Left cardiac atrium (tissue), 4 donors: Measurements from ENCODE around the gene ATF7IP2. TPM values are rescaled to one million over a fixed set of nuclear protein-coding genes. Genes with fewer than 3 reads are reported as not detected.
A peak's percentile ranks its signal among the peaks of the same experiment; 100 is the strongest.
"Not testable (repeated sequence)": the region's sequence is repeated elsewhere in the genome, so short reads cannot be mapped to it uniquely, and the experiment has no call there.

ENCODE experiments used
- ATAC-seq, 2 donors: fragments of 200-7000 bp; cut with Tn5 transposase; one replicate each; pipeline ENCODE4 v1.9.1; 2020; ENCODE audit warnings: mild to moderate bottlenecking in 2 of 2, moderate library complexity in 2 of 2
- DNase-seq: peaks from one replicate; pipeline ENCODE4 v3.0.0-alpha.2; 2020
- intact Hi-C, 2 donors: fragments of 100-400 bp; cut with DNase I; formaldehyde crosslinking; loops; one replicate each; pipeline versions ENCODE4 v1.14.1 to v1.15.1; 2022 to 2023
- total RNA-seq, 2 donors: library from RNA; stranded (reverse); fragmentation: NEBNext Ultra II Directional; extraction: Animal tissue kit (Norgen Biotek cat#: 25700); gene quantifications; one replicate each; pipeline ENCODE4 v1.2.1, GENCODE V29; 2021
- donor health status: DM: no; HTN: yes; CAD: no.
- donor health status: DM: no; HTN: yes; CAD: no; lungs with severe emphysema.
- donor health status: DM: yes; HTN: yes; CAD: no.
- donor health status: Dilated cardiomyopathy.

ATF7IP2 gene
- total RNA-seq, 2 donors from 2014 or later, result 24.8 to 28.9 TPM

DNA sequence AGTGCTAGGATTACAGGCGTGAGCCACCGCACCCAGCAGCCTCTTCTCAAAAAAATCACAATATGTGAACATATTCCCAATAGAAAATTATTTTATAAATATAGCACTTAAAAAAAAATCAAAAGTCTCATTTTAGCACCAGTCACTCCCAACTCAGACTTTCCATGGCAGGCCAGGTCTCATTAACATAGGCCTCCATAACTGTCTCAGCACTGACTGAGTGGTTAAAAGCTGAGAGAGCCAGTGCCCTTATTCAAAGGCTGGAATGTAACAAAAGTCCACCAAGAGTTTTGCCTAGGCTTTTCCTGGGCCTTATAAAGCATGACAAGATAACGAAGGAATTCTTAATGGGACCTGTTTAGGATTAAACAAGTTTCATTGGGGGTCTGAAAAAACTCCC is 114.7 kb downstream of the ATF7IP2 start:
- no peak for ATAC-seq
- DNase-seq, result no peak
- intact Hi-C loops, result no loop called here

DNA sequence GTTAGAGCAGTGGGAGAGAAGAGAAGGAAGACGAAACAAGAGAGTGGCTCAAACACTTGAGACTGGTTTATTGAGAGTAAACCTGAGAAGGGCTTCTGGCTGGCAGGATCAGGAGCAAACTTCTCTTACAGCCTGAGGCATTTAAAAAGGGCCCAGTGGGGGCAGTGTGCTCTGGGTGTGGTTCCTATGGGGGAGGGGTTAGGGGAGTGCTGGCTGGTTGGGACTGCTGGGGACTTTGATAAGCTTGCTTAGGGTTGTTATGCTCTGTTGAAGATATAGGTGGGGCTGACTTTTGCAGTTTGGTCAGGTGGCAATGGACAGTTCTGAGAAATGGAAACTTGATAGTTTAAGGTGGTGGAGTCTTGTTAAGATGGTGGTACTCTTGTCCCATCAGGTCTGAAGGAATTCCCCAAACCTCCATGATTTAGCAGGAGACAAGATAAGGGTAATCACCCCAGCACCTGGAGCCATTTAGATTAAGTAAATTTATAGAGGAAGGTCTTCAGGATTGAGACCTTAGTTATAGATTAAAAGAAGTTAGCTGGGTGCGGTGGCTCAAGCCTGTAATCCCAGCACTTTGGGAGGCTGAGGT is 115.3 kb downstream of the ATF7IP2 start:
- ATAC-seq (no peak), DNase-seq (no peak)
- intact Hi-C loops, result no loop called here

DNA sequence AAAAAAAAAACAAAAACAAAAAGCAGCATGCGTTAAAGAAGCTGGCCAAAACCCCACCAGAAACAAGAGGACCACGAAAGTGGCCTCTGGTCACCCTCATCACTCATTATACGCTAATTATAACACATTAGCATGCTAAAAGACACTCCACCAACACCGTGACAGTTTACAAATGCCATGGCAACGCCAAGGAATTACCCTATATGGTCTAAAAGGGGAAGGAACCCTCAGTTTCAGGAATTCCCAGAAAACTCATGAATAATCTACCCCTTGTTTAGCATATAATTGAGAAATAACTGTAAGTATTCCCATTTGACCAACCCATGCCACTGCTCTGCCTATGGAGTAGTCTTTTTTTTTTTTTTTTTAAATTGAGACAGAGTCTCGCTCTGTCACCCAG is 116.9 kb downstream of the ATF7IP2 start:
- ATAC-seq, result no peak
- DNase-seq, result no peak
- intact Hi-C loops, result no loop called here

DNA sequence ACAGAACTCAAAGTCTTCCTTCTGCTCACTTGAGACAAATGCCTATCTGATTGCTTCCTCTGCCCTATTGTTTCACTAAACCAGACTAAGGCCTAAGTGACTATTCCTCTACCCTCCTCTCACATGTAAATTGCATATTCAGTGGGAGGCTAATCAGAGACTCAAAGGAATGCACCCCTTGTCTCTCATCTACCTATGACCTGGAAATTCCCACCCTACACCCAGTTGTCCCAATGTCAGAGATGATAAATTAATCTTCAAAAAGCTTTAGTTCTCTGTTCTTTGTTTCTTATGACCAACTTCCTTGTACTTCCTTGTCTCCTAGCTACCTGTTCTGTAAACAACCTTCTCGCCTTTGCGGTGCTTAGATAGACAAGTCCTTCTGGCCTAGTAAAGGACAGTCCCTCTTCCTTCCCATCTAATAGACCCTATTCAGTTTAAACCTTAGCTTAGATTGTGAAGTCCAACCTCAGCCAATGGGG is 118.6 kb downstream of the ATF7IP2 start:
- intact Hi-C loops, result no loop called here
- DNase-seq (no peak), ATAC-seq (no peak)

DNA sequence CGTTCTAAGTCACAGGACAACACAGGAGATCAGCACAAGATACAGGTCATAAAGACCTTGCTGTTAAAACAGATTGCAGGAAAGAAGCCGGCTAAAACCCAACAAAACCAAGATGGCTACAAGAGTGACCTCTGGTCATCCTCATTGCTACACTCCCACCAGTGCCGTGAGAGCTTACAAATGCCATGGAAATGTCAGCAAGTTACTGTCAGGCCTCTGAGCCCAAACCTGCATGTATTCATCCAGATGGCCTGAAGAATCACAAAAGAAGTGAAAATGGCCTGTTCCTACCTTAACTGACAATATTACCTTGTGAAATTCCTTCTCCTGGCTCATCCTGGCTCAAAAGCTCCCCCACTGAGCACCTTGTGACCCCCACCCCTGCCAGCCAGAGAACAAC is 119.4 kb downstream of the ATF7IP2 start:
- ATAC-seq, DNase-seq: not testable (repeated sequence)
- intact Hi-C loops, result loop anchor here in 1 of 2 donors (5.0 kb wide), 1 partner anchor 188 kb away; no protein-coding TSS in a partner anchor

DNA sequence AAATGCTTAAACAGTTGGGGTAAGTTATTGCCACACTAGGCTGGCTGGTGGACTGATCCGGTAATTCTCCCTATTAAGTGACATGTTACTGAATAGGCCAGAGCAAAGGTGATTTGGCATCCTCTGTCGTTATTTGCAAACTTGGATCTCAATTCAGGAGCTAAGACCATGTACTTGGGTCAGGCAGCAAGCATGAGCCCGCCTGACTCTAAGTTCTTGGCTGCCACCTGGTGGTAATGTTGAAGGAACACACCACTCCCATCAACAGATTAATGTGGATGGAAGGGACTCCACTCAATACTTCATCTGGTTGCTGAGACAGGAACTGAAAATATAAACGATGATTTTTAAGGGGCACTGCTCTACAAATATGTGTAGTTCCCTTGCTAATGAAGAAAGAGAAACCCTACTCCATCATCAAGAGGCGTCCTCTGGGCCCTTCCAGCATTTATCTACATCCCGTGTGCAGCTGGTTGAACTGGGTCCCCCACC is 123.7 kb downstream of the ATF7IP2 start:
- DNase-seq (peak; percentile 51), ATAC-seq (peak; percentile 93 to 94)
- intact Hi-C loops, result loop anchor here (2.0 to 5.0 kb wide), 3 partner anchors 192 to 253 kb away; no protein-coding TSS in a partner anchor

DNA sequence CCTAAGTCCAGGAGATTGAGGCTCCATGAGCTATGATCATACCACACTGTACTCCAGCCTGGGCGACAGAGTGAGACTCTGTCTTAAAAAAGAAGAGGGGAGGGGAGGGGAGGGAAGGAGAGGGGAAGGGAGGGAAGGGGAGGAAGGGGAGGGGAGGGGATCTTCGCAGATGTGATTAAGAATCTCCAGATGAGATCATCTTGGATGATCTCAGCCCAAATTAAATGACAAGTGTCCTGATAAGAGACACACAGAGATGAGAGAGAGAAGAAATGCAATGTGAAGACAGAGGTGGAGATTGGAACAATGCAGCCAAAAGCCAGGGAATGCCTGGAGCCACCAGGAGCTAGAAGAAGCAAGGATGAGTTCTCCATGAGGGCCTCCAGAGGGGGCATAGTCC is 124.4 kb downstream of the ATF7IP2 start:
- DNase-seq (no peak), ATAC-seq (no peak)
- intact Hi-C loops, result loop anchor here in 1 of 2 donors (2.0 kb wide), 1 partner anchor 253 kb away; no protein-coding TSS in a partner anchor

DNA sequence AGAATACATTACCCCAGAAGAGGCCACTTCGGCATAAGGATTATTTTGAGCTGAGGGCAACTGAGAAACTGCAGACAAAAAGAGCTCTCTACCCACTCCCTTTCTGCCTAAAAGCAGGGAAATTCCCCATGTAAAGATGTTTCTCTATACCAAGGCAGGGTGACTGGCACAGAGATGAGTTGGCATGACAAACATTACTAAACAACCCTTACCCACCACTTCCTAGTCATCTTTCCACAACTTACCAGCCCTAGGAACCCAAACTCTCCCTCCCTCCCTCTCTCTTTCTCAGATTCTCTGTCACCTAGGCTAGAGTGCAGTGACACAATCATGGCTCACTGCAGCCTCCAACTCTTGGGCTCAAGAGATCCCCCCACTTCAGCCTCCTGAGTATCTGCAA is 126.0 kb downstream of the ATF7IP2 start:
- intact Hi-C loops, result loop anchor here in 1 of 2 donors (2.0 kb wide), 1 partner anchor 255 kb away; no protein-coding TSS in a partner anchor

DNA sequence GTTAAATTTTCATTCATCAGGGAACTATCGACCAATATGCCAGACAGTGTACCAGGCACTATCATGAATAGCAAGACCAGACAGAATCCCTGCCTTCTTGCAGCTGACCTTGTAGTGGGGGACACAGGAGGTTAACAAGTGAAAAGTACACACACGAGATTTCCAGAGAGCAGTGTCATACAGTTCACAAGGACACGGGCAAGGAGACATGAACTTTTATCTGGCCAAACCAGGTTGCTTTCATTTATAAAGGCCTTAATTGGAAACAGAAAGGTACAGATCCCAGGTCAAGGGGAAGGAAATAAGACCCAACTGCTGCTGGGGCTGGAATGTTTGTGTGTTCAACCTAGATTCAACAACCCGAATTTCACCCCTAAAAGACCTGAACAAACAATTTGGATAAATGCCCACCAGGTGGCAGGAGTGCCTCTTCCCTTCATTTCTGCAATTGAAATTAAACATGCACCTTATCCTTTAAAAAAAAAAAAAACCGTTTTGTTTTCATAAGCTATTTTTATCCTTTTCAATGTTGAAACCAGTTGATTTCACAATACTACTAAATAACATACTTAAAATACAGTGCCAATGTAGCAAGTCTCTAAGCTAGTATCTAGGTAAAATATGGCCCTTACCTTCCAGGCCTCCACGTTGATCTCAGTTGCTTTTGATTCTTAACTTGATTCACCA is 128.7 kb downstream of the ATF7IP2 start:
- ATAC-seq (peak; percentile 56 to 68), DNase-seq (no peak)
- intact Hi-C loops, result loop anchor here in 1 of 2 donors (2.0 to 5.0 kb wide), 2 partner anchors 222 to 403 kb away; no protein-coding TSS in a partner anchor

More for the DNA sequence above, 126.0 kb downstream of the ATF7IP2 start:
- DNase-seq (no peak), ATAC-seq (no peak)

DNA sequence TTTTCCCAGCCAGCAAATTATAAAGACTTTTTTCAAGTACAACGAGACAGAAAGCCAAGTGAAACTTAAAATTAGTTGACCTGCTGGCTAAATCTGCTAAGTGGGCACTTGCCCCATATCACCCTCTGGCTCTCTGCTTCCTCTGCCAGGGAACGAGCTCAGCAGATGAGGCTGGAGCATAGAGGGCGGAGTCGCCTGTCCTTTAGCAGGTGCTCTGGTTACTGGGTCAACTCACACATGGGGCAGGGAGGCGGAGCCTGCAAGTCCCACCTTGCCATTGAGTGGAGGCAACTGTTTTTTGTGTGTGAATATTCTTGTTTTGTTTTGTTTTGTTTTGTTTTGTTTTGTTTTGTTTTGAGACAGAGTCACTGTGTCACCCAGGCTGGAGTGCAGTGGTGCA is 132.0 kb downstream of the ATF7IP2 start:
- no peak for ATAC-seq
- DNase-seq, result no peak
- intact Hi-C loops, result loop anchor here in 1 of 2 donors (5.0 kb wide), 1 partner anchor 399 kb away; no protein-coding TSS in a partner anchor

DNA sequence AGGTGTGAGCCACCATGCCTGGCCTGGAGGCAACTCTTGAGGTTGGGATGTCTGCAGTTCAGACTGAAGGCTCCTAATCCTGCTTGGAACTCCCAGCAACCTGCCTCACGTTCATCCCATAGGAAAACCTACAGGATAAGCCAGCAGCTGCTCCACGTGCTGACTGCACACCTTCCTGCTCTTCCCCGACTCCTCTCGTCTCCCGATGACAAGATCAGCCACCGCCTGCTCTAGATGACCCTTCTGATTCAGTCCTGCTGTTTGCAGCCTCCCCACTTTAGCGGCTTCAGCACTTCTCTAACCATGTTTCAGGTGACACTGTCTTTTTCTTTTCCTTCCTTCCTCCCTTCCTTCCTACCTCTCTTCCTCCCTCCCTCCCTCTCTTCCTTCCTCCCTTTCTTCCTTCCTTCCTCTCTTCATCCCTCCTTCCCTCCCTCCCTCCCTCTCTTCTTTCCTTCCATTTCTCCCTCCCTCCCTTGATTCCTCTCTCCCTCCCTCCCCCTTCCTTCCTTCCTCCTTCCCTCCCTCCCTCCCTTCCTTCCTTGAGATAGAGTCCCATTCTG is 132.7 kb downstream of the ATF7IP2 start:
- DNase-seq (no peak), ATAC-seq (no peak)
- intact Hi-C loops, result loop anchor here in 1 of 2 donors (5.0 kb wide), 1 partner anchor 399 kb away; no protein-coding TSS in a partner anchor

DNA sequence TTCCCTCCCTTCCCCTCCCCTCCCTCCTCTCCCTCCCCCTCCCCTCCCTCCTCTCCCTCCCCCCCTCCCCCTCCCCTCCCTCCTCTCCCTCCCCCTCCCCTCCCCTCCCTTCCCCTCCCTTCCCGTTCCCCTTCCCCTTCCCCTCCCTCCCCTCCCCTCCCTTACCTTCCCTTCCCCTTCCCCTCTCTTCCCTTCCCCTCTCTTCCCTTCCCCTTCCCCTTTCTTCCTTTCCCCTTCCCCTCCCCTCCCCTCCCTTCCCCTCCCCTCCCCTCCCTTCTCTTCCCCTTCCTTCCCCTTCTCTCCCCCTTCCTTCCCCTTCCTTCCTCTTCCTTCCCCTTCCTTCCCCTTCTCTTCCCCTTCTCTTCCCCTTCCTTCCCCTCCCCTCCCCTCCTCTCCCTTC is 133.4 kb downstream of the ATF7IP2 start:
- no peak for DNase-seq
- intact Hi-C loops, result loop anchor here in 1 of 2 donors (5.0 kb wide), 1 partner anchor 398 kb away; no protein-coding TSS in a partner anchor
- no peak for ATAC-seq

DNA sequence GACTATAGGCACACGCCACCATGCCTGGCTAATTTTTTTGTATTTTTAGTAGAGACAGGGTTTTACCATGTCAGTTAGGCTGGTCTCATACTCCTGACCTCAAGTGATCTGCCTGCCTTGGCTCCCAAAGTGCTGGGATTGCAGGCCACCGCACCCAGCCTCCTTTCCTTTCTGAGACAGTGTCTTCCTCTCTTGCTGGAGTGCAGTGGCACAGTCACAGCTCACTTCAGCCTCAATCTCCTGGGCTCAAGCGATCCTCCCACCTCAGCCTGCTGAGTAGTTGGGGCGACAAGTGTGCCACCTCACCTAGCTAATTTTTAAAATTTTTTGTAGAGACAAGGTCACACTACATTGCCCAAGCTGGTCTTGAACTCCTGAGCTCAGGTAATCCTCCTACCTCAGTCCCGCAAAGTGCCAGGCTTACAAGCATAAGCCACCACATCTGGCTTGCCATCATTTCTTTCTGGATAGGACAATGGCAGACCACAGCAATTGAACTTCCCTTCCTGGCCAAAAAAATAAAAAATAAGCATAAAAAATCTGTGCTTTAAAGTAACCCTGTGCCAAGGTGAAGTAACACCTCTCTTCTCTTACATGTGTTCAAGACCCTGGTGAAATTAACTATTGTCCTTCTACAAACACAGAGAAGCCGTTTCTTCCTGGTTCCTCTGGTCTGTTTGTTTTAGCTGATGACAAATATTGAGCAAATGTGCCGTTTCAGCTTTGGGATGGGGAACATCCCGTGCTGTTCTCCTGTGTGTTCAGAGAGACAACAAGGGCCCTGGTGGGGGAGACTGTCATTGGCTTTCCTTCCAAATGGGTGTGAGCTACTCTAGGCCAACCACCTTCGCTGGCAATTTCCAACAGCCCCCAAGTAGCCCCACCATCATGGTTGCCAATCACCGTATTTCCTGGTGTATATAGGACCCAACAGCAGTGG is 134.3 kb downstream of the ATF7IP2 start:
- intact Hi-C loops, result loop anchor here (2.0 to 10.0 kb wide), 3 partner anchors 55 to 397 kb away; no protein-coding TSS in a partner anchor
- ATAC-seq (no peak), DNase-seq (no peak)

DNA sequence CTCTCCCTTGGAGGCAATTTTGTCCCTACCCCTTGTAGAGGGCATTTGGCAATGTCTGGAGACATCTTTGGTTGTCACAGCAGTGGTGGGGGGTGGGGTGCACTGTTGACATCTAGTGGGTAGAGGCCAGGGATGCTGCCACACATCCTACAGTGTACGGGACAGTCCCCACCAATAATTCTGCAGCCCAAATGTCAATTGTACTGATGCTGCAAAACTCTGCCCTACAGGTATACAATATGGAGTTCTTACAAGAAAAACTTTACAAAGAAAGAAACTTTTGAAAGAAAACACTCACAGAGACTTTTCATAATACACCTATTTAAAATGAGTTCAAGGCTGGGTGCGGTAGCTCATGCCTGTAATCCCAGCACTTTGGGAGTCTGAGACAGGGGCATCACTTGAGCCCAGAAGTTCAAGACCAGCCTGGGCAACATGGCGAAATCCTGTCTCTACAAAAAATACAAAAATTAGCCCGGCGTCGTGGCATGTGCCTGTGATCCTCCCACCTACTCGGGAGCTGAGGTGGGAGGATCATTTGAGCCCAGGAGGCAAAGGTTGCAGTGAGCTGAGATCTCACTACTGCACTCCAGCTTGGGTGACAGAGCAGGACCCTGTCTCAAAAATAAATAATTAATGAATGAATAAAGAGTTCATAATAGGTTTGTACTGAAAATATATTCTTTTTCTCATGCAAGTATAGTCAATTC is 135.2 kb downstream of the ATF7IP2 start:
- ATAC-seq, result no peak
- no peak for DNase-seq
- intact Hi-C loops, result loop anchor here (2.0 to 10.0 kb wide), 2 partner anchors 54 to 216 kb away; no protein-coding TSS in a partner anchor

DNA sequence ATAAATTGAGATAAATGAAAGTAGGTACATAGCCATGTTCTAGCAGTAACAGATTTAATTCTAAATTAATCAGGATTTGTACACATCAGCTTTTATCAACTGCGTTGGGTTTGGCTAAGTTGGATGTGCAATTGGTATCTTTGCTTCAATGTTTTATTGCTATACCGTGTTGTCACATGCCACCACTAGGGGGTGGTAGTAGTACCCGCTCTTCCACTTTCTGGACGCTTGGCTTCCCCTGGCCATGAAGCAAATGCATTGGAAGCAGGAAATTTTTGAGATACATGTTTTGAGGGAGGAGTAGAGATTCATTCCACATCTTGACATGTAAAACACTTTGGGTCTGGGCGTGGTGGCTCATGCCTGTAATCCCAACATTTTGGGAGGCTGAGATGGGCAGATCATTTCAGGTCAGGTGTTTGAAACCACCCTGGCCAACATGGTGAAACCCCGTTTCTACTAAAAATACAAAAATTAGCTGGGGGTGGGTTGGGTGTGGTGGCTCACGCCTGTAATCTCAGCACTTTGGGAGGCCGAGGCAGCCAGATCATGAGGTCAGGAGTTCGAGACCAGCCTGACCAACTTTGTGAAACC is 135.9 kb downstream of the ATF7IP2 start:
- intact Hi-C loops, result loop anchor here (2.0 to 10.0 kb wide), 2 partner anchors 53 to 215 kb away; no protein-coding TSS in a partner anchor
- peak; percentile 51 for DNase-seq
- peak; percentile 79 to 82 for ATAC-seq

DNA sequence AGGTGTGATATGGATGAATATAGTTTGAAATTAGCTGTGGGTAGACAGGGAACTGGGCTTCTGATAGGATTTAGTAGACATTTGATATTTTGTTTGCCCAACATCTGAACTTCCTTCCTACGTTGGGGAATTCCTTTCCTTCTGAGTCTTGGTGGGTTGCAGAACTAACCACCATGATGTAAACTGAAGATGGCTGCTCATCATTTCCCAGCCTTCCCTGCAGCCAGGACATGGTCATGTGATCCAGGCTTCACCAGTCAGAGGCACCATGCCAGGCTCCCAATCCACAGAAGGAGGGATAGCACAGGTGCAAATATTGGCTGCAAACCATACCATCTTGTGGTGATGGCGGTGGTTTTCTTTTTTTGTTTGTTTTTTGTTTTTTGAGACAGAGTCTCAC is 137.1 kb downstream of the ATF7IP2 start:
- no peak for DNase-seq
- ATAC-seq, result no peak
- intact Hi-C loops, result loop anchor here in 1 of 2 donors (10.0 kb wide), 1 partner anchor 52 kb away; no protein-coding TSS in a partner anchor

DNA sequence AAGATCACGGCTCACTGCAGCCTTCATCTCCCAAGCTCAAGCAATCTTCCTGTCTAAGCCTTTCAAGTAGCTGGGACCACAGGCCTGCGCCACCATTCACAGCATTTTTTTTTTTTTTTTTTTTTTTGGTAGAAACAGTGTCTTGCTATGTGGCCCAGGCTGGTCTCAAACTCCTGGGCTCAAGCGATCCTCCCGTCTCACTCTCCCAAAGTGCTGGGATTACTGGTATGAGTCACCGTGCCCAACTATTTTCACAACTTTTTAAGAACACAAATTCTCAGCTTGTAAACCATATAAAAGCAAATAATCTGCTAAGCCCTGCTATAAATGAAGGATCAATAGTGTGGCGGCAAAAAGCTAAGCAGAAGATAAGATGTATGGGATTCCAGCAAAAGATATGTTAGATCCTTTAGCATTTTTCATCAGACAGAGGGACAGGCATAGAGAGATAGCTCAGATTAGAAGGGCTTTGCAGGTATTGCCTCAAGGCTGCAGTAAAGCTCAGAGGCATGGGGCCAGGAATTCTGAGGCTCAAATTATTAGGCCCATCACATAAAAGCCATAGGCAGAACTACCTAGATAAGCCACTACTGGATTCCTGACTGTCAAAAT is 139.5 kb downstream of the ATF7IP2 start:
- intact Hi-C loops, result loop anchor here in 1 of 2 donors (10.0 kb wide), 1 partner anchor 49 kb away; no protein-coding TSS in a partner anchor
- DNase-seq (no peak), ATAC-seq (no peak)
